Measurements from ENCODE around the gene ARID1B.

Gene ARID1B

DNA sequence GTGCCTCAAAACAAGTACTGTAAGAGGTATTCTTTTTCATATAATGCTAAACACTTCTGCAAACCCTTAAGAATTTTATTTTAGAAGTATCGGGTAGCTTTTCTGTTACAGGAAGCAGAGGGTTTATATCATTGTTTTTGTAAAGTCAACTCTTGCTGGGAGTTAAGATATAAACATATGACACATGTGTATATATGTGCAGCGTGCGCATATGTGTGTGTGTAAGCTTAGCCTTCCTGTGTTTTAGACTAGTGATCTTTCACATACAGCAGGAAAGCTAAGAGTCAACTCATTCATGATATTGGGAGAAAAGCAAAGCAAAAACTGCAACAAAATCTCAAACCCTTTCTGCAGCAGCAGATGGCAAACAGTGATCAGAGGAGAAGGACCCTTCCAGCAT, 102.4 kb downstream of the ARID1B start:
- no peak for DNase-seq (ENCODE audit: low read depth)

DNA sequence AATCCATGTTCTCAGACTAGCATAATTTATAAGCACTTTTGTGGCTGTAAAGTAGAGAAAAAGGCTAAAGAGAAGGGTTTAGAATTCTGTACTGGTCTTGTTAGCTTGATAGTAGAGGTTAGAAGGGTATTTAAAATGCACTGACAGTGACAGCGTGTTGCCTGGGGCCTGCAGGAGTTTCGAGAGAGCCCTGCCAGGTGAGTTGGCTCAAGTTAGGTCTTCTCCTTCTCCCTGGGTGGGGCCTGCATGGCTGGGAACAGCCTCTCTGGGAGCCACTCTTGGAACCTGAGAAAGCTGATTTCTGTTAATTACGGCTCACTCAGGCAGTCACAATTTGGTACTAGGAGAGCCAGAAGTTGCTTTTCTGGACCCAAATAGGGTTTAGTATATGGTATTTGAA, 103.7 kb downstream of the ARID1B start:
- no peak for DNase-seq (ENCODE audit: low read depth)

More for the DNA sequence above, 102.4 kb downstream of the ARID1B start:
- TF ChIP-seq, protein P1, sequence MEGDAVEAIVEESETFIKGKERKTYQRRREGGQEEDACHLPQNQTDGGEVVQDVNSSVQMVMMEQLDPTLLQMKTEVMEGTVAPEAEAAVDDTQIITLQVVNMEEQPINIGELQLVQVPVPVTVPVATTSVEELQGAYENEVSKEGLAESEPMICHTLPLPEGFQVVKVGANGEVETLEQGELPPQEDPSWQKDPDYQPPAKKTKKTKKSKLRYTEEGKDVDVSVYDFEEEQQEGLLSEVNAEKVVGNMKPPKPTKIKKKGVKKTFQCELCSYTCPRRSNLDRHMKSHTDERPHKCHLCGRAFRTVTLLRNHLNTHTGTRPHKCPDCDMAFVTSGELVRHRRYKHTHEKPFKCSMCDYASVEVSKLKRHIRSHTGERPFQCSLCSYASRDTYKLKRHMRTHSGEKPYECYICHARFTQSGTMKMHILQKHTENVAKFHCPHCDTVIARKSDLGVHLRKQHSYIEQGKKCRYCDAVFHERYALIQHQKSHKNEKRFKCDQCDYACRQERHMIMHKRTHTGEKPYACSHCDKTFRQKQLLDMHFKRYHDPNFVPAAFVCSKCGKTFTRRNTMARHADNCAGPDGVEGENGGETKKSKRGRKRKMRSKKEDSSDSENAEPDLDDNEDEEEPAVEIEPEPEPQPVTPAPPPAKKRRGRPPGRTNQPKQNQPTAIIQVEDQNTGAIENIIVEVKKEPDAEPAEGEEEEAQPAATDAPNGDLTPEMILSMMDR (IDR thresholded peaks at IDR 0.05; ENCODE audit: insufficient read depth, low read depth, low read length, missing control alignments) = no peak
- no peak overlapping the region for H3K4me3 ChIP-seq (ENCODE audit: low read depth, low read length)

DNA sequence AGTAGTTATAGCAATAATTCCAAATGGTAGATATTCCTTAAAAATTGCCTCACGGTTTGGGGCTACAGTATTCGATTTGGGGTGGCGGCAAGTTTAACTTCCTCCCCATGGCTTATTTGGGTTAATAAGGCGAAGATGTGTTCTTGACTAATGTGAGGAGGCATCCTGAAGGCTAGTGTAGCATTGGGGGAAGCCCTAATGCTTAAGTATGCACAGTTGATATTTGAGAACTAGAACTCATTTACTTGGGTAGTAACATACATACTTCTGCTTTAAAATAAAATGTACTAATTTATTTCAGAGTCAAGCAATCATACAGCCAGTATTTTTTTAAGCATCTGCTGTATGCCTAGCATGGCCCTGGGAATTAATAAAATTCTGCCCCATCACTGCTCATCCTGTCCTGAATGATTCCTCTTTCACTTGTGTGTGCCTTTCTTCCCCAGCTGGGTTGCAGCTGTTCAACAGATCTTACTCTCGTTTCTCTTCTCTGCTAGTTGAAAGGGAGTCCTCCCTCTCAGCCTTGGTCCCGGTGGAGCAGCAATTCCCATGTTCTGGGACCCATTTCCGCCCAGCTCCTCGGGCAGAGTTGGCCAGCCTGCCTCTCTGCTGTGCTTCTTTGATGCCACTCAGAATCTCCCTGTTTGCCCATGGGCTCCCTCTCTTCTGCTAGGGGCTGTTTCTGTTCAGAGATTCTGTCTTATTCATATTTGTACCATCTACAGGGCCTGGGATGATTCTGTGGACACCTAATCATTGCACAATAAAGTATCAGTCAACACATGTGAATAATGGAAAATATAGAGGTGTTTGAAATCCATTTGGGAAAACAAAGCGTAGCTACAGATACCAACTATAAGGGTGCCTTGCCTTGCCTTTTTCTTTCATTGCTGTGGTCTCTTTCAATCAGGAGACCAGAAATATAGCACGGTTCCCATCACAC, 104.8 kb downstream of the ARID1B start:
- DNase-seq (ENCODE audit: low read depth) = no peak
- TF ChIP-seq, protein P1 (IDR thresholded peaks at IDR 0.05; ENCODE audit: insufficient read depth, low read depth, low read length, missing control alignments) = no peak
- H3K4me3 ChIP-seq (ENCODE audit: low read depth, low read length) = no peak overlapping the region

More for the DNA sequence above, 103.7 kb downstream of the ARID1B start:
- TF ChIP-seq, protein P1 (IDR thresholded peaks at IDR 0.05; ENCODE audit: insufficient read depth, low read depth, low read length, missing control alignments) = no peak
- H3K4me3 ChIP-seq (ENCODE audit: low read depth, low read length) = no peak overlapping the region

DNA sequence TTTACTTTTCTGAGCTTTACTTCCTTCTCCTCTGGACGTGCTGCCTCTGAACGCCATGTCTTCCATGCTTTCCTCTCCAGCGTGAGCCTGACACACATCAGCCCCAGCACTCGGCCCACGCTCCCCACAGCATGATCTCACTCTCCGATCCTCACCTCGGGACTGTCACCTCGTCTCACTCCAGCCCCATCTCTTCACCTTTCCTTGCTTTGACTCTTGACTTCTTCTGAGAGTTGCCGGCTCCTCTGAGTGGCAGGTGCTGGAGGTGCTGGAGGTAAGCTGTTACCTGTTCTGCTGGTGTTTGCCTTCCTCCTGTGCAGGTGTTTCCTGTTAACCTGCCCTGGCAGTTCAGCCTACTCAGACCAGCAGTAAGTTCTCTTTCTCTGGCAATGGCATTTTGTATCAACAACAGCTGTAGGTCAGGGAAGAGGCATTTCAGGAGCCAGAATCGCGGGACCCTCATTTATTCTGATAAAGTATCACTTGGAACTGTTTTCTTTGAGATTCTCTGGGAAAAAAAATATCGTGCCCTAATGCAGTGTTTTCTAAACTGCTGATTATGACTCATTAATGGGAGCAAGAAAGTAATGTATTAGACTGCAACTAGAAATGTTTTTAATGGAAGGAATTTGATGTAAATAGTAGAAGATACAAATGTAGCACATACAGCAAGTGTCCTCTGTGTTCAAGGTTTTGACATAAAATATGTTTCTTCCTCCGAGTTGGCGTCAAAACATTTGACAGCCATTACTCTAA, 106.5 kb downstream of the ARID1B start:
- H3K4me3 ChIP-seq (ENCODE audit: low read depth, low read length) = no peak overlapping the region
- DNase-seq (ENCODE audit: low read depth) = peak; percentile 25
- TF ChIP-seq, protein P1 (IDR thresholded peaks at IDR 0.05; ENCODE audit: insufficient read depth, low read depth, low read length, missing control alignments) = no peak

DNA sequence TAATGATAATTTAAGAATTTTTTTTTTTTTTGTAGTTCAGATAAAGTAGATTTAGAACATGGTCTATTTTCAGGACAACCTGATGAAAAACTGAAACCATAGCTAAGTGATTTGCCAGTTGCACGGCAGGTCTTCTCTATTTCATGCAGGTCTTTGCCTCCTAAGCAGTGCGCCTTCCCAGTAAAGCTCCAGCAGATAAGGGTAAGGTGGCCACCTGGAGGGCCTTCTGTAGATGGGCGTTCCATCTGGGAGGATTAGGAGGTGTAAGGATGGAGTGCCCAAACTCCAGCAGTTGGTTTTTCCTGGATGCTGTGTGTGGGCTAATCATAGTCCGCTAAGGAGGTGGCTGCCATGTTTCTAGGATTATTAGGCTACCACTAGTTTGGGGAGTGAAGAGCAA, 107.1 kb downstream of the ARID1B start:
- TF ChIP-seq, protein P1 (IDR thresholded peaks at IDR 0.05; ENCODE audit: insufficient read depth, low read depth, low read length, missing control alignments) = no peak
- DNase-seq (ENCODE audit: low read depth) = no peak
- no peak overlapping the region for H3K4me3 ChIP-seq (ENCODE audit: low read depth, low read length)

DNA sequence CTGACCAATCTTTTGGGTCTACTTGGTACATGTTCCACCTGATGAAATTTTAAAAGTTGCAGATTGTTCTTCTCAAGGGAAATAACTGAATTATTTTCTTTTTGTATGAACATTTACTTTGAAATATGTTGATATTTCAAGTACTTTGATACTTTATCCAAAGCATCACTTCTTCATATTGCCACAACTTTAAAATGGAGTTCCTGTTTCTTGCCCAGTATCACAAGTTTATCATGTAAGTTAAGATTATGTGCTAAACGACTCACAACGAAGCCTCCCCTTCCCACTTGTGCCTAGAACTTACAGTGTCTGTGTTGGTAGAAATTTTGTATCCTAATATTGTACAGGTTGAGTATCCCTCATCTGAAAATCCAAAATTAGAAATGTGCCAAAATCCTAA, 108.4 kb downstream of the ARID1B start:
- TF ChIP-seq, protein P1 (IDR thresholded peaks at IDR 0.05; ENCODE audit: insufficient read depth, low read depth, low read length, missing control alignments) = no peak
- no peak for DNase-seq (ENCODE audit: low read depth)
- peak overlapping the region; percentile 19; the same call in 1 of the 2 replicates for H3K4me3 ChIP-seq (ENCODE audit: low read depth, low read length)
